Subcutaneous adipose tissue (tissue), 4 donors: ENCODE data around the gene DAPP1. TPM values are rescaled to one million over a fixed set of nuclear protein-coding genes. Genes with fewer than 3 reads are reported as not detected.

Source experiments
- CTCF ChIP-seq: fragments of 450-650 bp; IDR thresholded peaks from one replicate; pipeline ENCODE4 v1.5.1; 2016; ENCODE audit warnings: low read depth, mild to moderate bottlenecking, control low read depth, antibody characterized with exemption, moderate library complexity
- total RNA-seq, 4 donors: library from RNA; depleted of rRNA; stranded (reverse); fragments of >200 nt; gene quantifications; one replicate each; pipeline ENCODE4 v1.1.0, GENCODE V29; 2016

The DAPP1 gene
- total RNA-seq, 4 donors from 2014 or later, result 0.57 to 28.0 (median 4.1) TPM

- no peak for TF ChIP-seq CTCF
Measured at GRCh38 chr4:99885063-99885664, 68.5 kb downstream of the DAPP1 start.

DNA sequence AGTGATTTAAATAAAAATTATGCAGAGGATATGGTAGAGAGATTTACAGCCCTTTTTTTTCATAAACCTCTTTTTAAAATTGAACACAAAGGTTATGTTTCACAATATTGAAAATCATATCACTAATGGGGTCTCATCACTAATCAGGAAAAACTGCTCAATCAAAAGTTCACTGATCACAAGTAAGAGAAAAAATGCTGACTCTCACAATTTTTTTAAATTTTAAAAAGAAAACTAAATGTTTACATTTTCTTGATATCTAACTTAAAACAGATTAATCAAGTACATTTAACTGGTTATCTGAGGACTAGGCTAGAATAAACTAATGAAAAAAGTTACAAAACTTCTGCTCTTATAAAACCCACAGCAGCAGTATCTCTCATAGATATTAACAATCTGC is 69.1 kb downstream of the DAPP1 start:
- TF ChIP-seq CTCF, result no peak

GRCh38 chr4:99886146-99886545 is 69.5 kb downstream of the DAPP1 start:
- TF ChIP-seq CTCF, result no peak

GRCh38 chr4:99887837-99888236 is 71.2 kb downstream of the DAPP1 start:
- TF ChIP-seq CTCF, result no peak

DNA sequence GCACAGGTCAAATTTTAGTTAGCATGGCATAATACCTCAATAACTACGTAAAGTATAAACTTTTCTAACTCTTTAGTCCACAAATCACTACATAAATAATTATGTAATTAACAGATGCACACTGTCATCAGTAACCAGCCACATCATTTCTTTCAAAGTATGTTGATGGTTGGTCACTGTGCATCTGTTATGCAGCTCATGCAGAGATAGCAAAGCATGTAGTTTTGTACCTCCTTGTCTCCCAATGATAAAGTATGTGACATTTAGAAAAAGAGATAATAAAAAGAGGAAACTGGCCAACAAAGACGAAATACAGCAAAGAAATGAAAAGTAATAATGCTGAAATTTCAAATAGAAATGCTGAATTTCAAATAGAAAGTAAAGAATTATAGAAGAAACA is 74.7 kb downstream of the DAPP1 start:
- no peak for TF ChIP-seq CTCF

- no peak for TF ChIP-seq CTCF
Measured at GRCh38 chr4:99893029-99893428, 76.4 kb downstream of the DAPP1 start.

GRCh38 chr4:99893839-99894160 is 77.2 kb downstream of the DAPP1 start:
- TF ChIP-seq CTCF, result no peak
